IMR-90 (cell line): Measurements from ENCODE around the gene CES2. TPM values are rescaled to one million over a fixed set of nuclear protein-coding genes. Genes with fewer than 3 reads are reported as not detected.

Experiments used
- ATAC-seq: fragments of 200-7000 bp; cut with Tn5 transposase; 2 replicates; pipeline ENCODE4 v1.9.1; 2020; ENCODE audit warnings: low read depth, mild to moderate bottlenecking, moderate library complexity
- BruUV-seq: library from RNA; stranded (reverse); fragments of 400-500 nt; replicated peaks from 2 replicates; lab custom pipeline; 2021; lab: Mats Ljungman, UMichigan
- CTCF ChIA-PET: fragments of 300-600 bp; formaldehyde crosslinking; extraction: SDS; loops from one replicate; lab custom pipeline; 2021; ENCODE audit warnings: antibody characterized with exemption; lab: Yijun Ruan, JAX
- POLR2A ChIA-PET: fragments of 300-600 bp; sonication (Branson Sonifier 250); formaldehyde crosslinking; loops from one replicate; lab custom pipeline; 2022; ENCODE audit warnings: antibody characterized with exemption; ENCODE audit not compliant: unreplicated experiment; lab: Charles Lee
- DNase-seq: peaks from one replicate; pipeline ENCODE4 v3.0.0; 2013
- H2AFZ ChIP-seq: replicated peaks from 2 replicates; pipeline ENCODE3; 2013; ENCODE audit warnings: low read length, mild to moderate bottlenecking; ENCODE audit not compliant: poor library complexity
- H2AK5ac ChIP-seq: 2 replicates; pipeline ENCODE4 v1.6.1; 2013; ENCODE audit warnings: low read depth, low read length, inconsistent platforms
- H2AK9ac ChIP-seq: replicated peaks from 2 replicates; pipeline ENCODE3; 2013; ENCODE audit warnings: mild to moderate bottlenecking, low read depth, low read length, moderate library complexity; ENCODE audit not compliant: poor library complexity
- H2BK120ac ChIP-seq: 2 replicates; pipeline ENCODE4 v1.6.1; 2013; ENCODE audit warnings: low read depth, low read length, inconsistent platforms
- H2BK15ac ChIP-seq: 3 replicates; pipeline ENCODE4 v1.6.1; 2013; ENCODE audit warnings: low read depth, low read length, inconsistent platforms
- H2BK20ac ChIP-seq: 2 replicates; pipeline ENCODE4 v1.6.1; 2013; ENCODE audit warnings: low read depth, mild to moderate bottlenecking, inconsistent platforms, low read length, moderate library complexity
- H2BK5ac ChIP-seq: 2 replicates; pipeline ENCODE4 v1.6.1; 2013; ENCODE audit warnings: mild to moderate bottlenecking, low read depth, low read length, inconsistent platforms; ENCODE audit not compliant: poor library complexity, severe bottlenecking
- H3K14ac ChIP-seq: replicated peaks from 2 replicates; pipeline ENCODE4 v1.6.1; 2013; ENCODE audit warnings: low read depth, low read length, inconsistent platforms
- H3K18ac ChIP-seq: 2 replicates; pipeline ENCODE4 v1.6.1; 2013; ENCODE audit warnings: low read depth, low read length, control low read depth
- H3K23ac ChIP-seq: 2 replicates; pipeline ENCODE4 v1.6.1; 2013; ENCODE audit warnings: low read depth, low read length, inconsistent platforms
- H3K27ac ChIP-seq: 2 replicates; pipeline ENCODE4 v1.5.1; 2013; ENCODE audit warnings: mild to moderate bottlenecking, control low read depth, low read length; ENCODE audit not compliant: insufficient read depth
- H3K27me3 ChIP-seq: 2 replicates; pipeline ENCODE4 v1.6.1; 2013; ENCODE audit warnings: low read length; ENCODE audit not compliant: control insufficient read depth, insufficient read depth
- H3K36me3 ChIP-seq: 2 replicates; pipeline ENCODE4 v1.6.1; 2013; ENCODE audit warnings: low read length, mixed read lengths; ENCODE audit not compliant: control insufficient read depth, insufficient read depth
- H3K4ac ChIP-seq: 2 replicates; pipeline ENCODE4 v1.6.1; 2013; ENCODE audit warnings: low read depth, low read length, inconsistent platforms
- H3K4me1 ChIP-seq: 2 replicates; pipeline ENCODE4 v1.6.1; 2013; ENCODE audit warnings: low read length, mixed read lengths; ENCODE audit not compliant: control insufficient read depth, insufficient read depth
- H3K4me2 ChIP-seq: 2 replicates; pipeline ENCODE4 v1.6.1; 2013; ENCODE audit warnings: low read depth, mild to moderate bottlenecking, control low read depth, low read length, moderate library complexity
- H3K4me3 ChIP-seq: 2 replicates; pipeline ENCODE4 v1.5.1; 2013; ENCODE audit warnings: low read depth, mild to moderate bottlenecking, control low read depth, low read length, moderate library complexity; ENCODE audit not compliant: insufficient read depth
- H3K56ac ChIP-seq: 2 replicates; pipeline ENCODE4 v1.6.1; 2013; ENCODE audit warnings: low read length, inconsistent platforms; ENCODE audit not compliant: insufficient read depth; ENCODE audit errors: extremely low read depth
- H3K79me1 ChIP-seq, 2 experiments: 2 replicates each; pipeline ENCODE4 v1.6.1; 2013; ENCODE audit warnings: low read length in 2 of 2, inconsistent platforms in 1 of 2, low read depth in 1 of 2
- H3K9ac ChIP-seq: 2 replicates; pipeline ENCODE4 v1.6.1; 2013; ENCODE audit warnings: low read depth, low read length, control low read depth
- H3K9me1 ChIP-seq: 2 replicates; pipeline ENCODE4 v1.6.1; 2013; ENCODE audit warnings: low read length, inconsistent platforms; ENCODE audit not compliant: insufficient read depth
- H3K9me3 ChIP-seq: 2 replicates; pipeline ENCODE4 v1.6.1; 2013; ENCODE audit warnings: low read length; ENCODE audit not compliant: control insufficient read depth, insufficient read depth
- H4K20me1 ChIP-seq: 2 replicates; pipeline ENCODE4 v1.6.1; 2013; ENCODE audit warnings: low read length, inconsistent platforms; ENCODE audit not compliant: insufficient read depth
- H4K5ac ChIP-seq: 2 replicates; pipeline ENCODE4 v1.6.1; 2013; ENCODE audit warnings: mild to moderate bottlenecking, low read depth, low read length, control low read depth
- H4K8ac ChIP-seq, 2 experiments: 2 replicates each; pipeline ENCODE4 v1.6.1; 2013; ENCODE audit warnings: low read depth in 2 of 2, low read length in 2 of 2, control low read depth in 1 of 2, inconsistent platforms in 1 of 2
- H4K91ac ChIP-seq: 2 replicates; pipeline ENCODE4 v1.6.1; 2013; ENCODE audit warnings: low read depth, low read length, inconsistent platforms; ENCODE audit not compliant: insufficient read depth
- CEBPB ChIP-seq: IDR thresholded peaks from 2 replicates; pipeline ENCODE4 v1.6.1; 2012; ENCODE audit warnings: low read depth, low read length, improper control_type of control experiment
- CHD1 ChIP-seq: IDR thresholded peaks from 2 replicates; pipeline ENCODE4 v1.6.1; 2012; ENCODE audit warnings: low read depth, low read length, improper control_type of control experiment
- FOS ChIP-seq: fragments of 150-350 bp; IDR thresholded peaks from 2 replicates; pipeline ENCODE4 v1.6.1; 2016; ENCODE audit warnings: low read depth, low read length
- NFE2L2 ChIP-seq: fragments of 150-350 bp; IDR thresholded peaks from 2 replicates; pipeline ENCODE4 v1.6.1; 2016; ENCODE audit warnings: low read depth, mild to moderate bottlenecking, low read length
- POLR2A ChIP-seq: IDR thresholded peaks from 2 replicates; pipeline ENCODE4 v1.6.1; 2012; ENCODE audit warnings: mild to moderate bottlenecking, low read depth, low read length
- RAD21 ChIP-seq: IDR thresholded peaks from 2 replicates; pipeline ENCODE4 v1.6.1; 2012; ENCODE audit warnings: low read length, improper control_type of control experiment
- WGBS, 2 experiments: methylation state at CpG; one replicate each; pipeline versions ENCODE4 v1.1.5 to v1.1.7; 2013; ENCODE audit warnings: missing lambda C conversion rate in 2 of 2; ENCODE audit not compliant: insufficient read length in 1 of 2; ENCODE audit errors: extremely low coverage in 2 of 2; 5-methylcytosine and 5-hydroxymethylcytosine counted together
- dilution Hi-C: fragments of 300-500 bp; cut with HindIII; formaldehyde crosslinking; loops from one replicate; pipeline ENCODE4 v1.14.3; 2018; ENCODE audit warnings: low sequenced_read_pairs; ENCODE audit not compliant: unreplicated experiment
- in situ Hi-C: fragments of 300-500 bp; cut with MboI; formaldehyde crosslinking; loops from 3 replicates; pipeline ENCODE4 v1.14.3; 2019; ENCODE audit warnings: low sequenced_read_pairs, inconsistent platforms, mixed read lengths
- intact Hi-C: fragments of 100-400 bp; cut with micrococcal nuclease; formaldehyde crosslinking; loops from 2 replicates; pipeline ENCODE4 v1.10.0; 2022
- polyA plus RNA-seq, 3 experiments: library from polyadenylated mRNA; depleted of rRNA; stranded (reverse); fragments of >200 nt; gene quantifications; 2 replicates each; pipeline ENCODE4 v1.2.3, GENCODE V29; 2012; ENCODE audit warnings: low replicate concordance in 1 of 3
- total RNA-seq: library from RNA; depleted of rRNA; stranded (reverse); fragments of >200 nt; gene quantifications from 2 replicates; pipeline ENCODE4 v1.2.3, GENCODE V29; 2012
- TF ChIP-seq, protein P1 (sequence below): fragments of 150-350 bp; IDR thresholded peaks from 2 replicates; pipeline ENCODE4 v1.6.1; 2016; ENCODE audit warnings: low read depth, mild to moderate bottlenecking, low read length, moderate library complexity, borderline replicate concordance
- TF ChIP-seq, protein P2 (sequence below): conservative IDR thresholded peaks from 2 replicates; pipeline ENCODE4 v1.5.1; 2012; ENCODE audit warnings: mild to moderate bottlenecking, low read depth, low read length, improper control_type of control experiment

The CES2 gene
- total and polyA plus RNA-seq, 2 of the 4 experiments (the other 2 are of a cell fraction) = 15.1 to 23.2 TPM

DNA sequence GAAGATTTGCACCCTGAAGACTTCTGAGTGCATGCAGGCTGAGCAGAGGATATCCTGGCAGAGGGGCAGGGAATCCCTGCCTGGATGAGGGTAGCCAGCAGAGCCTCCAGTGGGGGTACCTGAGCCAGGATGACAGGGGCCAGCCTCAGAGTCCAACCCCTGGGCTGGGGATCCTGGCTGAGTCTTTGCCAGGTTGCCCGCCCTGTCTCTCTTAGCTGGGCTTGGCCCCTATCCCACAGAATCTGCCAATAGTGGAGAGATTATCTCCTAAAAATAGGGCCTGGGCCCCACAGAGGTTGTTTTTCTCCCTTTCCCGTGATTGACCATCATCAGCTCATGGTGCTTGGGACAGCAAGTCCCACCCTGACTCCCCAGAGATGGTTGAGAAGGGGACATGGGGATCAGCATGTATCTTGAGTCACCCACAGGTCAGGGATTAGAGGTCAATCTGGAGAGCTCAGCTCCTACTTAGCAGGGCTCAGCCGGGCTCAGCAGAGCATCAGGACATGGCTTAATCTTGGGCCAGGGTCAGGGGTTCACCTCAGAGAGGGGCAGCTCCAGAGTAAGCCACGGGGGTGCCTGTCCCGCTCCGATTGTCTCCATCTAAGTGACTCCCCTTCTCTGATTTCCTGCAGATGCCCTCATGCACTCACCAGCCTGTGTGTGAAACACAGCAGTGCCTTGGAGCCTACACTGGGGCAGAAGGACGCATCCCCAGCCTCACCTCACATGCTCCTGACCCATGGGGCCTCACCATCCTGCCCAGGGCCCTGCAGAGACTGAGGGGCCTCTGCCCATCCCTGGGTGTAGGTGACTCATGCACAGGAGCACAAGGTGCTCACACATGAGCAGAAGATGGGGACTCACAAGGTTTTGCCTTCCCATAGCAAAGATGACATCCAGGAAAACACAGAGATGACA is 28.1 kb upstream of the CES2 start:
- ATAC-seq (no peak), DNase-seq (no peak)
- Histone ChIP-seq H3K18ac (no peak overlapping the region), H3K9me3 (no peaks in the 10 kb centered on the region), H3K4me1 (peaks cover 21% of the 10 kb centered on the region), H3K27ac (no peak overlapping the region), H3K4me2 (no peak overlapping the region), H2BK5ac (no peak overlapping the region), H4K91ac (no peak overlapping the region), H2BK120ac (no peak overlapping the region; the same call in 1 of the 2 replicates), H3K36me3 (no peaks in the 10 kb centered on the region), H4K8ac (no peak overlapping the region), H3K23ac (peak overlapping the region; percentile 32; the same call in 1 of the 2 replicates), H4K20me1 (no peaks in the 10 kb centered on the region), H3K9me1 (peaks cover 26% of the 10 kb centered on the region), H3K9ac (no peak overlapping the region), H3K27me3 (no peaks in the 10 kb centered on the region), H2AK9ac (peak overlapping the region; percentile 46), H3K14ac (no peak overlapping the region), H3K79me1 (peaks cover 0 to 10% of the 10 kb centered on the region in 2 experiments; a peak in 1 of 4 replicates), H2AFZ (peak overlapping the region; percentile 23), H2BK20ac (no peak overlapping the region; the same call in 1 of the 2 replicates), H3K56ac (no peak overlapping the region), H2BK15ac (peak overlapping the region; percentile 45; the same call in 1 of the 3 replicates), H4K5ac (no peak overlapping the region), H3K4ac (peak overlapping the region; percentile 7; the same call in 1 of the 2 replicates), H2AK5ac (peak overlapping the region; percentile 35; the same call in 1 of the 2 replicates), H3K4me3 (no peak overlapping the region)
- CTCF ChIA-PET = no interaction called here
- intact Hi-C loops (no loop called here), dilution Hi-C loops (no loop called here), in situ Hi-C loops (no loop called here)
- WGBS, 2 experiments = 79% methylated on average over 4 of the region's 7 CpGs; no CpG with 5 or more reads in 1 of the 2 experiments
- TF ChIP-seq POLR2A (no peak), CHD1 (no peak), CEBPB (no peak), NFE2L2 (no peak), FOS (no peak), RAD21 (no peak)
- TF ChIP-seq, protein P1, sequence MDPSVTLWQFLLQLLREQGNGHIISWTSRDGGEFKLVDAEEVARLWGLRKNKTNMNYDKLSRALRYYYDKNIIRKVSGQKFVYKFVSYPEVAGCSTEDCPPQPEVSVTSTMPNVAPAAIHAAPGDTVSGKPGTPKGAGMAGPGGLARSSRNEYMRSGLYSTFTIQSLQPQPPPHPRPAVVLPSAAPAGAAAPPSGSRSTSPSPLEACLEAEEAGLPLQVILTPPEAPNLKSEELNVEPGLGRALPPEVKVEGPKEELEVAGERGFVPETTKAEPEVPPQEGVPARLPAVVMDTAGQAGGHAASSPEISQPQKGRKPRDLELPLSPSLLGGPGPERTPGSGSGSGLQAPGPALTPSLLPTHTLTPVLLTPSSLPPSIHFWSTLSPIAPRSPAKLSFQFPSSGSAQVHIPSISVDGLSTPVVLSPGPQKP = no peak
- TF ChIP-seq, protein P2, sequence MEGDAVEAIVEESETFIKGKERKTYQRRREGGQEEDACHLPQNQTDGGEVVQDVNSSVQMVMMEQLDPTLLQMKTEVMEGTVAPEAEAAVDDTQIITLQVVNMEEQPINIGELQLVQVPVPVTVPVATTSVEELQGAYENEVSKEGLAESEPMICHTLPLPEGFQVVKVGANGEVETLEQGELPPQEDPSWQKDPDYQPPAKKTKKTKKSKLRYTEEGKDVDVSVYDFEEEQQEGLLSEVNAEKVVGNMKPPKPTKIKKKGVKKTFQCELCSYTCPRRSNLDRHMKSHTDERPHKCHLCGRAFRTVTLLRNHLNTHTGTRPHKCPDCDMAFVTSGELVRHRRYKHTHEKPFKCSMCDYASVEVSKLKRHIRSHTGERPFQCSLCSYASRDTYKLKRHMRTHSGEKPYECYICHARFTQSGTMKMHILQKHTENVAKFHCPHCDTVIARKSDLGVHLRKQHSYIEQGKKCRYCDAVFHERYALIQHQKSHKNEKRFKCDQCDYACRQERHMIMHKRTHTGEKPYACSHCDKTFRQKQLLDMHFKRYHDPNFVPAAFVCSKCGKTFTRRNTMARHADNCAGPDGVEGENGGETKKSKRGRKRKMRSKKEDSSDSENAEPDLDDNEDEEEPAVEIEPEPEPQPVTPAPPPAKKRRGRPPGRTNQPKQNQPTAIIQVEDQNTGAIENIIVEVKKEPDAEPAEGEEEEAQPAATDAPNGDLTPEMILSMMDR = no peak
- POLR2A ChIA-PET = no interaction called here
- BruUV-seq = no TSS peak
